ENCODE measurements around the gene COMT.

The COMT gene

DNA sequence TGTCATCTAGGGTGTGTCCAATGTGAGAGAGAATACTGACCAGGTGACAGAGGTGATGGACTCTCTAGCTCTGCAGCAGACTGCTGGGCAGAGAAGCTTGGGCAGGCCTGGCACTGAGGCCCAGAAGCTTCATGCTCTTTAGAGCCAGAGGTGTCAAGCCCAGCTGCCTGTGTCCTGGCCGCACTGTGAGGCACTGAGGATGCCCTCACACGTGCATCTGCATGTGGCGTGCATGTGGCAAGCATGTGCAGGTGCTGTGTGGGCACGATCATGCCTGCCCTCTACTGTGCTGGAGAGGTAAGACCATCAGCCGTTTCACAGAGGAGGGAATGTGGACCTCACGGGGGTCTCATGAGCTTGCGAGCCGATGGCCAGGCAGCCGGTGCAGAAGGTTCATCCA lies 15.9 kb downstream of the COMT start:
- DNase-seq (ENCODE audit: low read depth in 2 of 2): no peak

- no peak for DNase-seq (ENCODE audit: low read depth in 2 of 2)
Observed at GRCh38 chr22:19958083-19959042, 16.8 kb downstream of the COMT start.

DNA sequence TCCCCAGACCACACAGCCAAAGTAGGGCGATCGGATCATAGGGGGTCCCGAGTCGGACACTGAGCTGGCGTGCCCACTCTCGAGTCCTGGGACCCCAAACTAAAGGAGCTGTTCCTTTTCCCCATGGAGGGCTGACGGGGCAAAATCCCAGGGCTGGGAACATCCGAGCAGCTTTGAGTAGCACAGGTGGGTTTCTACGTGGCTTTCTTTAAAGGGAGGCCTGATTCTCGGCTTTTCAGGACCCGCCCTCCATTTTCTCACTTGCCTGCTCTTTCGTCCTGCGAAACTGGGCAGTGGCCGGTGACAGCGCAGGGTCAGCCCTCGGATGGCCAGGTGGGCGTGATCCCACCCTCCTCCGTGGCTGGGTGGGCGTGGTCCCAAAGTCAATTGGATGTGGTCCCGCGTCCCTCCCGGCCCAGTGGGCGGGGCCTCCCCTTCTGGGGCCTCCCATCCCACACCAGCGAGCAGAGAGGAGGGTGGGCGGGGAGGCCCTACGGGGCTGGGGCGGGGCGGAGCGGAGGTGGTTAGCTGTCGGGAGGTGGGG lies 17.5 kb downstream of the COMT start:
- no peak for DNase-seq (ENCODE audit: low read depth in 2 of 2)

- DNase-seq (ENCODE audit: low read depth in 2 of 2): no peak
Observed at GRCh38 chr22:19959587-19960490, 18.3 kb downstream of the COMT start.

- no peak for DNase-seq (ENCODE audit: low read depth in 2 of 2)
Observed at GRCh38 chr22:19960491-19961200, 19.1 kb downstream of the COMT start.

GRCh38 chr22:19961201-19961580 lies 19.6 kb downstream of the COMT start:
- DNase-seq (ENCODE audit: low read depth in 2 of 2): no peak

- no peak for DNase-seq (ENCODE audit: low read depth in 2 of 2)
Observed at GRCh38 chr22:19961868-19962245, 20.3 kb downstream of the COMT start.

DNA sequence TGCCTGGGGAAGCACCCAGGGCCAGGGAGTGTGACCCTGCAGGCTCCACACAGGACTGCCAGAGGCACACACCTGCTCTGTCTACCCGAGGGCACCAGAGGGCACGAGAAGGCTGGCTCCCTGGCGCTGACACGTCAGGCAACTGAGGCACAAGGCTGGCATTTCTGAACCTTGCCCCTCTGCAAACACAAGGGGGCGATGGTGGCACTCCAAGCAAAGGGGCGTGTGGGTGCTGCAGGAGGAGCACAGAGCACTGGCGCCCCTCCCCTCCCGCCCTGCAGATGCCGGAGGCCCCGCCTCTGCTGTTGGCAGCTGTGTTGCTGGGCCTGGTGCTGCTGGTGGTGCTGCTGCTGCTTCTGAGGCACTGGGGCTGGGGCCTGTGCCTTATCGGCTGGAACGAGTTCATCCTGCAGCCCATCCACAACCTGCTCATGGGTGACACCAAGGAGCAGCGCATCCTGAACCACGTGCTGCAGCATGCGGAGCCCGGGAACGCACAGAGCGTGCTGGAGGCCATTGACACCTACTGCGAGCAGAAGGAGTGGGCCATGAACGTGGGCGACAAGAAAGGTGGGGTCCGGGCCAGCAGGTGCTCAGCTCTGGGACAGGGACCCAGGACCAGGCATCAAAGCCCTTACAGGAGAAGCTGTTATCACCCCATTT lies 20.8 kb downstream of the COMT start:
- no peak for DNase-seq (ENCODE audit: low read depth in 2 of 2)

- no peak for DNase-seq (ENCODE audit: low read depth in 2 of 2)
Observed at GRCh38 chr22:19962909-19963806, 21.6 kb downstream of the COMT start.

GRCh38 chr22:19963863-19964642 lies 22.5 kb downstream of the COMT start:
- no peak for DNase-seq (ENCODE audit: low read depth in 2 of 2)

DNA sequence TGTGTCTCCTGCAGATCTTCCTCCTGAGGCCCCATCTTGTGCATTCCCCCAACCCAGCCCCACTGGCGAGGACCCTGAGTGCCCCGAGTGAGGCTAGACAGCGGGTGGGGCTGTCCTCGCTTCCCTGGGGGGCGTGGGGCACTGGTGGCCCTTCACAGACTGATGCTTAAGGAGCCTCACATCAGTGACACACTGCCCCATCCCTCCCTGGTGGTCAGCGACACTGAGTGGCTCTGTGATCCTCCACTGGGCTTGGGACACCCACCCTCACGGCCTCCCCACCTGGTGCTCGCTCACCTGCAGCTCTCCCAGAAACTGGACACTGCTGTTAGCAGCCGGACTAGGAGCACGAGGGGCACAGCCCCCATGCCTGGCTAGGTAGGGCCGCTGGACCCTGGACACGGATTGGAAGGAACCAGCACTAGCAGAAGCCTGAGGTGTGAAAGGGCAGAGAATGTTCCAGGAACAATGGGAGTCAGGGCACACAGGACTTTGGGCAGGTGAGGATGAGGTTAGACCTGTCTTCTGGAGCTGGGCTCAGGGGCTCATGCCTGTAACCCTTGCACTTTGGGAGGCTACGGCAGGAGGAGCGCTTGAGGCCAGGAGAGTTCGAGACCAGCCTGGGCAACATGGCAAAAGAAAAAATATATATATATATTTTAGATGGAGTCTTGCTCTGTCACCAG lies 23.3 kb downstream of the COMT start:
- DNase-seq (ENCODE audit: low read depth in 2 of 2): no peak

DNA sequence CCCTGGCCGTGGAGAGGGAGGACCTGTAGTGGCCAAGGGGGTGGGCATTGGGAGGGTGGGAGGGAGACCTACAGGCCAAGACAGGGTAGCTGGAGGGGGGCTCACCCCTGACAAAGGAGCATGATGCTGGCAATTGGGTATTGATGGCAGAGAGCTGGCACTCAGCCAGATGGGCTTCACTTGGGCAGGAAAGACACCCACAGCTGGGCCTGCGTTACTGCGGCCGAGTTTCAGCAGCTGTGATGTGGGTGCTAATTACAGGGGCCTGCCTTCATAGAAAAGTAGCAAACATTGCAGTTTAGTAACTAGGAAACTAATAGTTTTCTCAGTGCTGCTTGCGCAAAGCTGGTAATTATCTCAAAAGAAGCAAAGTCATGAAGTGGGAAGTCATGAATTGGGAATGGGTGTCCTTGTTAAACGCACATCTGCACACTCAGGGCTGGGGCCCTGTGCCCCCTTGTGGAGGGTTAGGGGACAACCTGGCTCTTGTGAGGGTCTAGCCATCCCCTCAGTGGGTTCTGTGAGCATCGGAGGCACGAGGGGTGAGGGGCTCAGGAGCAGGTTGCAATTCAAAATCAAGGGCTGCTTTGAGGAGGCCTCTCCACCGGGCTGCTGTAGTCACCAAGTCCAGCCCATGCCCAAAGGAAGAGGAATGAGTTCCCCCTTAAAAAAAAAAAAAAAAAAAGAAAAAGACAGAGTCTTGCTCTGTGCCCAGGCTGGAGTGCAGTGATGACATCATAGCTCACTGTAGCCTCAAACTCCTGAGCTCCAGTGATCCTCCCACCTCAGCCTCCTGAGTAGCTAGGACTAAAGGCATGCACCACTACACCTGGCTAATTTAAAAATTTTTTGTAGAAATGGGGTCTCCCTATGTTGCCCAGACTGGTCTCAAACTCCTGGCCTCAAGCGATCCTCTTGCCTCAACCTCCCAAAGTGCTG lies 24.5 kb downstream of the COMT start:
- DNase-seq (ENCODE audit: low read depth in 2 of 2): no peak

DNA sequence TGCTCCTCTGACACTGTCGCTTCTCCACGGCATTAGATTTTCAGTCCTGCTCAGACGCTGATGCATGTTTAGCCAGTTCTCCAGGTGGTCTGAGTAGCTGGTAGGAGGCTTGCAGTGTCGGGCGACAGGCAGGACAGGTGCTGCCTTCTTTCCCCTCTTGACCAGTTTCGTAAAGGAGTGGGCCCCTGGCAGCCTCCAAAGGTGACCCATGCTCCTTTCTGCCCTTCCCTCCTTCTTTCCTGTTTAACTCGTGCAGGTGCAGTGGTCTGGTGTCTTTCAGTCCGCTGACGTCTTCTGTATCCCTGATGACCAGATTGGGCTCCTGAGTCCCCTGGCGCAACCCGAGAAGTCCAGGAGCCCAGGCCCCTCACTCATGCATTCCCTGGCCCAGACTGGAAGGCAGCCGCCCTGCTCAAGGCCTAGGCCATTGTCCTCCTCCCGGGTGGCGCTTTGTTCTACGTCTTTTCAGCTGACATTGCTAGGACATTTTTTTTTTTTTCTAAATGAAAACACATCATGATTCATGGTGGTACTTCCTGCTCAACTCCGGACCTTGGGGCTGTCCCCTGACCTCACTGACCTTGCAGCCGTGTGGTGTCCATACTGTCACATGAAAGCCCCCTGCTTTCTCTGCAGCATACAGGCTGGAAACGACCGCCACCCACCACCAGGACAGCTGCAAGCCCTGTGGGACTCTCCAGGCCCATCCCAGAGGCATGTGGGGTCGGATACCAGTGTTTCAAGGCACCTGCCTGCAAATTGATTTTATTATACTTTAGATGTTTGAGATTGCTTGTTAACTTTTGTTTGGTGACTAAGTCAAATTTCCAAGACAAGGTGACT lies 25.6 kb downstream of the COMT start:
- DNase-seq (ENCODE audit: low read depth in 2 of 2): no peak

DNA sequence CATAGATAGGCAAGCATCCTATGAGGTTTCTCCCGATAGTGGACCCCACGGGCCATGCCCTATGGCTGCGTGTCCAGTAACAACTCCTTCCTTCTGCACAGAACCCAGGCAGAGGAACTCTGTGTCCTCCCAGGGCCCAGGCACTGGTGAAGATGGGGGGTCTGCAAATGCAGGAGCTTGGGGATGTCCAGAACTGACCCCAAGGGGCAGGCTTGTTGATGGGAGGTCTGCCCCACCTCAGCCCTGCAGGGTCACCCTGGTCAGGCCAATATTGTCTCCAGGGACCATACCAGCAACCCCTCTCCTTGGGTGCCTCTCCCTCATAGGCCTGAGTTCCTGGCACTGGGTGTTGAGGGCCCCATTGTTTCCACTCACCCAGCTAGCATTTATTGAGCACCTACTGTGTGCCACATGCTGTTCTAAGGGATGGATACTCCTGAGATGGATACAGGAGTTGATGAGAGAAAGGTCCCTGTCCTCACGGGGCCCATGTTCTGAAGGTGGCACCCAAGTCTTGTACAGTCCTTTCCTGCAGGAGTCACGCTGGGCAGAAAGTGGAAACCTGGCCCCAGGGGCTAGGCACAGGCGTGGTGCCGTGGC lies 26.4 kb downstream of the COMT start:
- DNase-seq (ENCODE audit: low read depth in 2 of 2): no peak

DNA sequence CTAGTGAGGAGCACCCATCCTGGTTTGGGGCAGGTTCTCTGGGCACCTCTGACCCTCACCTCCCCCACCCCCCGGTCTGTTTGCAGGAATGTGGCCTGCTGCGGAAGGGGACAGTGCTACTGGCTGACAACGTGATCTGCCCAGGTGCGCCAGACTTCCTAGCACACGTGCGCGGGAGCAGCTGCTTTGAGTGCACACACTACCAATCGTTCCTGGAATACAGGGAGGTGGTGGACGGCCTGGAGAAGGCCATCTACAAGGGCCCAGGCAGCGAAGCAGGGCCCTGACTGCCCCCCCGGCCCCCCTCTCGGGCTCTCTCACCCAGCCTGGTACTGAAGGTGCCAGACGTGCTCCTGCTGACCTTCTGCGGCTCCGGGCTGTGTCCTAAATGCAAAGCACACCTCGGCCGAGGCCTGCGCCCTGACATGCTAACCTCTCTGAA lies 26.9 kb downstream of the COMT start:
- no peak for DNase-seq (ENCODE audit: low read depth in 2 of 2)
